IPS-11a (cell line): Measurements from ENCODE around the gene DCLK1.

Experiments
- H3K4me3 ChIP-seq: one replicate; pipeline ENCODE4 v1.5.1; 2013; ENCODE audit warnings: low read depth, low read length, control low read depth

The DCLK1 gene

GRCh38 chr13:35838356-35838755 lies 292.8 kb downstream of the DCLK1 start:
- H3K4me3 ChIP-seq = no peak overlapping the region

- H3K4me3 ChIP-seq = no peak overlapping the region
Observed at GRCh38 chr13:35836446-35836845, 294.7 kb downstream of the DCLK1 start.

GRCh38 chr13:35835989-35836388 lies 295.2 kb downstream of the DCLK1 start:
- H3K4me3 ChIP-seq = no peak overlapping the region

- no peak overlapping the region for H3K4me3 ChIP-seq
Observed at GRCh38 chr13:35833608-35834275, 297.4 kb downstream of the DCLK1 start.

GRCh38 chr13:35833031-35833430 lies 298.2 kb downstream of the DCLK1 start:
- H3K4me3 ChIP-seq = no peak overlapping the region

GRCh38 chr13:35832551-35832950 lies 298.6 kb downstream of the DCLK1 start:
- no peak overlapping the region for H3K4me3 ChIP-seq

- H3K4me3 ChIP-seq = no peak overlapping the region
Observed at GRCh38 chr13:35830850-35831450, 300.2 kb downstream of the DCLK1 start.

- no peak overlapping the region for H3K4me3 ChIP-seq
Observed at GRCh38 chr13:35826626-35827254, 304.4 kb downstream of the DCLK1 start.

GRCh38 chr13:35824825-35825224 lies 306.4 kb downstream of the DCLK1 start:
- no peak overlapping the region for H3K4me3 ChIP-seq

- H3K4me3 ChIP-seq = no peak overlapping the region
Observed at GRCh38 chr13:35824395-35824794, 306.8 kb downstream of the DCLK1 start.

GRCh38 chr13:35822666-35823065 lies 308.5 kb downstream of the DCLK1 start:
- no peak overlapping the region for H3K4me3 ChIP-seq

GRCh38 chr13:35818633-35819067 lies 312.5 kb downstream of the DCLK1 start:
- H3K4me3 ChIP-seq = no peak overlapping the region

GRCh38 chr13:35817642-35818607 lies 313.3 kb downstream of the DCLK1 start:
- no peak overlapping the region for H3K4me3 ChIP-seq

- H3K4me3 ChIP-seq = no peak overlapping the region
Observed at GRCh38 chr13:35814605-35815011, 316.6 kb downstream of the DCLK1 start.

- no peak overlapping the region for H3K4me3 ChIP-seq
Observed at GRCh38 chr13:35812736-35813135, 318.4 kb downstream of the DCLK1 start.

- H3K4me3 ChIP-seq = no peak overlapping the region
Observed at GRCh38 chr13:35810321-35810720, 320.9 kb downstream of the DCLK1 start.

GRCh38 chr13:35808846-35809245 lies 322.3 kb downstream of the DCLK1 start:
- no peak overlapping the region for H3K4me3 ChIP-seq

GRCh38 chr13:35804901-35805300 lies 326.3 kb downstream of the DCLK1 start:
- H3K4me3 ChIP-seq = no peak overlapping the region

GRCh38 chr13:35797991-35798390 lies 333.2 kb downstream of the DCLK1 start:
- H3K4me3 ChIP-seq = no peak overlapping the region

GRCh38 chr13:35797244-35797643 lies 333.9 kb downstream of the DCLK1 start:
- H3K4me3 ChIP-seq = no peak overlapping the region

GRCh38 chr13:35796623-35797022 lies 334.6 kb downstream of the DCLK1 start:
- no peak overlapping the region for H3K4me3 ChIP-seq
